NCI-H510A treated with DMSO at 0.1 percent for 48 hours (cell line): ENCODE results near the gene RNF2.

Experiments used
- DNase-seq: peaks from one replicate; lab custom pipeline; 2025; lab: John Stamatoyannopoulos, UW

The RNF2 gene

DNA sequence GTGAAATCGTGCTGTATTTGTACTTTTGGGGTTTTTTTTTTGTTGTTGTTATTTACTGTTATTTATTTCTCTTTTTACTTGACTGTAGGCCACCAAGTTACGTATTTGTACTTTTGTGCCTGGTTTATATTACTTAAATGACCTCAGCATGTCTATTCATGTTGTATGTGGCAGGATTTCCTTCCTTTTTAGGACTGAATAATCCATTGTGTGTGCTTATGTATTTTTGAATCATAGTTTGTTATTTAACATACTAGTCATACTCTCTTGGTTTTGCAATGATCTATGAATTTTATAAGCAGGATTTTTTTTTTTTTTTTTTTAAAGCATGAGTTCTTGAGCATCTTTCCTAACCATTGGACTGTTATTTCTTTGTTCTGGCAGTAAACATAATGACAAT, 51.2 kb downstream of the RNF2 start:
- no peak for DNase-seq

GRCh38 chr1:185104083-185104482, 58.7 kb downstream of the RNF2 start:
- DNase-seq, result no peak

DNA sequence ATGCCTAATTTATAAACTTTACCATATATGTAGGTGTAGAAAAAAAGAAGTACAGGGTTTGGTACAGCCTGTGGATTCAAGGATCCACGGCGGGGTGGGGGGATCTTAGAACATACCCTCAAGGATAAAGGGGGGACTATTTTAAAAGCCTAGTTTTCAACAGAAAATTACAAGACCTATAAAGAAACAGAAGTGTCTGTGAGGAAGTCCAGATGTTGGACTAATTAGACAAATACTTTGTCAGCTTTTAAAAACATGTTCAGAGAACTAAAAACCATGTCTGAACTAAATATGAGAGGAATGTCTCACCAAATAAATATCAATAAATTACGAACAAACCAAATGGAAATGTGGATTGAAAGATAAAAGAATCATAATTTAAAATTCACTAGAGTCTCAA, 59.8 kb downstream of the RNF2 start:
- no peak for DNase-seq

GRCh38 chr1:185108321-185108720, 63.0 kb downstream of the RNF2 start:
- DNase-seq, result no peak

GRCh38 chr1:185110145-185110544, 64.8 kb downstream of the RNF2 start:
- no peak for DNase-seq

DNA sequence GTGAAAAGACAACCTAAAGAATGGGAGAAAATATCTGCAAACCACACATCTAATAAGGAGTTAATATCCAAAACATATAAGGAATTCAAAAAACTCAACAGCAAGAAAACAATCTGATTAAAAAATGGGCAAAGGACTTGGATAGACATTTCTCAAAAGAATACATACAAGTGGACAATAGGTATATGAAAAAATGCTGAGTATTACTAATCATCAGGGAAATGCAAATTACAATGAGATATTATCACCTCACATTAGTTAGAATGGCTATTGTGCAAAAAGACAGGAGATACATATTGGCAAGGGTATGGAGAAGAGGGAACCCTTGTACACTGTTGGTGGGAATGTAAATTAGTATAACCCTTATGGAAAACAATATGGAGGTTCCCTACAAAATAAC, 66.5 kb downstream of the RNF2 start:
- no peak for DNase-seq

DNA sequence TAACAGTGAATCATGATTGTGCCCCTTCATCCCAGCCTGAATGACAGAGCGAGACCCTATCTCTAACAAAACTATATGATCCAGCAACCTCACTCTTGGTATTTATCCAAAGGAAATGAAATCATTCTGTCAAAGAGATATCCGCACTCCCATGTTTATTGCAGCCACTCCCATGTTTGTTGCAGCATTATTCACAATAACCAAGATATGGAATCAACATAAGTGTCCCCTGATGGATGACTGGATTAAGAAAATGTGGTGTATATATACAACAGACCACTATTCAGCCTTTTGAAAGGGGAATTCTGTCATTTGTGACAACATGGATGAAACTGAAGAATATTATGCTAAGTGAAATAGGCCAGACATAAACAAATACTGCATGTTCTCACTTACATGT, 67.0 kb downstream of the RNF2 start:
- no peak for DNase-seq

- no peak for DNase-seq
Observed at GRCh38 chr1:185129708-185130107, 84.3 kb downstream of the RNF2 start.

GRCh38 chr1:185132534-185132933, 87.2 kb downstream of the RNF2 start:
- DNase-seq, result no peak

DNA sequence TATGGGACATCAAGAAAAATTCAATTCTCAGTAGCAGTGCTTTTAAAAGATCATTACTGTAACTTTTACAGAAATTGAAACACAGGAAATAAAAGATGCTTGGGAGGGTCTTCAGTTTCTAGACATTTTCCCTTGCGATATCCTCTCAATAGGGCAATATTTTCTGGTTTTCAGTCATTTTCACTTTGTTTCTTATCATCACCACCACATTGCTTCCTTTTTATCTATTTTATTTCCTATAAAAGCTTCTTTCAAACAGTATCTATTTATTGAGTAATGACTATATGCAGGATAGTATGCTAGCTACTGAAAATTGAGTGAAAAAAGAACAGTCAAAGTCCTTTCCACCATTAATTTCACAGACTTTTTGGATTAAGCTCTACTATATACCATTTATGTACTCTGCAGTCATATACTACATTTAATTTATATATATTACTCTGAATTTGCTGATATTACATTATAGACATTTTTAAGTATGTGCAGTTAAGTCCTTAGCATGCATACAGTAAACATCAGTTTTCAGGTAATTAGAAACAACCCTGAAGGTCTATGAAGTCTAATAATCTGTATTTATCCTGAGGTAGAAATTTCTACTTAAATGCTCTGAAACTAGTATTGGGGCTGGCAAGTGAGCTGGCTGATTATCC, 92.7 kb downstream of the RNF2 start:
- DNase-seq, result no peak

DNA sequence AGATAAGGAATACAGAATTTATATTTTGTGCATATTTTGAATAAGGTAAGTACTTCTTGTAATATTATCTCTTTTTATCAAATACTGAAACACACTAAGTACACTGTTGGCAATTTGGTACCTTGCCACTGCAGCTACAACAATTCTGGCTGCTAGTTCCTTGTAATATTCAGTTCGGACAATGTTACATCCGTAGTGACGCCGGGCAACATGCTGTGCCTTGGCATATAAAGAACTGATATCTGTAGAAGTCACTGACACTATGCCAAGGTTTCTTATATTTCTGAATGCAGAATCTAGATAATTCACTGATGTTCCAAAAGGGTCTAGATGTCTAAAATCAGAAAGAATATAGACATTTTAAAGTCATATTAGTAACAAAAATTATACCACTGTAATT, 93.9 kb downstream of the RNF2 start:
- DNase-seq, result no peak

GRCh38 chr1:185144233-185144632, 98.9 kb downstream of the RNF2 start:
- no peak for DNase-seq

GRCh38 chr1:185151215-185151614, 105.9 kb downstream of the RNF2 start:
- DNase-seq, result no peak
